Smooth muscle cell of the brain vasculature (primary cell): Measurements from ENCODE around the gene RBM20.

Source experiments
- DNase-seq: peaks from one replicate; pipeline ENCODE4 v3.0.0-alpha.2; 2012; ENCODE audit warnings: low read depth, low spot score

The RBM20 gene

GRCh38 chr10:110786172-110786571 lies 142.0 kb downstream of the RBM20 start:
- no peak for DNase-seq

- DNase-seq: no peak
These were observed 144.7 kb downstream of the RBM20 start for GRCh38 chr10:110788620-110789385.

GRCh38 chr10:110789604-110790433 lies 145.7 kb downstream of the RBM20 start:
- no peak for DNase-seq

GRCh38 chr10:110790913-110791506 lies 146.9 kb downstream of the RBM20 start:
- no peak for DNase-seq

- DNase-seq: no peak
These were observed 147.5 kb downstream of the RBM20 start for GRCh38 chr10:110791541-110792073.

- DNase-seq: no peak
These were observed 148.5 kb downstream of the RBM20 start for GRCh38 chr10:110792476-110793125.

- DNase-seq: no peak
These were observed 149.1 kb downstream of the RBM20 start for GRCh38 chr10:110793128-110793812.

- DNase-seq: no peak
These were observed 149.8 kb downstream of the RBM20 start for GRCh38 chr10:110793886-110794285.

GRCh38 chr10:110794808-110795207 lies 150.7 kb downstream of the RBM20 start:
- DNase-seq: no peak

- no peak for DNase-seq
These were observed 153.3 kb downstream of the RBM20 start for GRCh38 chr10:110797416-110797815.

- no peak for DNase-seq
These were observed 154.2 kb downstream of the RBM20 start for GRCh38 chr10:110798340-110798739.

GRCh38 chr10:110802090-110802489 lies 158.0 kb downstream of the RBM20 start:
- DNase-seq: no peak

- no peak for DNase-seq
These were observed 158.6 kb downstream of the RBM20 start for GRCh38 chr10:110802551-110803238.

- no peak for DNase-seq
These were observed 159.2 kb downstream of the RBM20 start for GRCh38 chr10:110803239-110803749.

- DNase-seq: no peak
These were observed 159.7 kb downstream of the RBM20 start for GRCh38 chr10:110803830-110804338.

- DNase-seq: no peak
These were observed 160.2 kb downstream of the RBM20 start for GRCh38 chr10:110804376-110804775.

GRCh38 chr10:110805292-110805691 lies 161.2 kb downstream of the RBM20 start:
- DNase-seq: no peak

GRCh38 chr10:110806335-110806734 lies 162.2 kb downstream of the RBM20 start:
- no peak for DNase-seq

- DNase-seq: no peak
These were observed 164.0 kb downstream of the RBM20 start for GRCh38 chr10:110808123-110808522.

GRCh38 chr10:110808615-110809014 lies 164.5 kb downstream of the RBM20 start:
- no peak for DNase-seq
